ENCODE results near the gene MDM4.
"Not testable (repeated sequence)": the region's sequence is repeated elsewhere in the genome, so short reads cannot be mapped to it uniquely, and the experiment has no call there.

Gene MDM4

DNA sequence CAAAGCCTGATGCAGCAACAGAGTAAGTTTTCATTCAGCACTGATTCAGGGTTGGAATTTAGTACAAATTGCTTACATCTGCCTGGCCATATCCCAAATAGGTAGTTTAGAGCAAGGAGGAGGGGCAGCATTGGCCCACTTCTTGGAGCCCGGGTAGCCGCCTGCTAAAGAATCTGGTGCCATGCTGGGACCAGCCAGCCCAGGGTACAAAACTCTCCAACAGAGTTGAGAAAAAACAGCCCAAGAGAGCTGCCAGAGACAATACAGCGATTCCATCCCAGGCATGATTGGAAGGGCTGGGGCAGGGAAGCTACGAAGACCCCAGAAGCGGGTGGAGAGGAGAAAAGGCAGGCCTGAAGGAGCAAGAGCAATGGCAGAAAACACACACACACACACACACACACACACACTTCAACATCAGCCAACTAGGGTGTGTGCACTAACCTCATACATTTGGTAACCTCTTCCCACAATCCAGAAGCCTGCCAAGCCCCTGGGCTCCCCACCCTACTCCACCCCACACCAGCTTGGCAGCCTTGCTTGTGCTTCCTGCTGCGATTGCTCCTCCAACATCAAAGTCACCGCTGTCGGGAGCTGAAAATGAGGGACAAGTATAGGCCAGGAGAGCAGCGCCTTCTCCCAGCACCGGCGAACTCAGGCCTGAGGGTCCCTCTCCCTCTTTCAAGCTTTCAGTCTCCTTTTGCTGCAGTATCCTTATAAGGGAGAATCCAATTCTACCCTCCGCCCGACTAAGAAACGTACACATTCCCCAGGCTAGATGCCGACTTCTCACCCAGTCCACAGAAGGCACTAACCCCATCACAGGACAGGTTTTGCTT is 22.8 kb upstream of the MDM4 start:
- DNase-seq = peak; percentile 25

DNA sequence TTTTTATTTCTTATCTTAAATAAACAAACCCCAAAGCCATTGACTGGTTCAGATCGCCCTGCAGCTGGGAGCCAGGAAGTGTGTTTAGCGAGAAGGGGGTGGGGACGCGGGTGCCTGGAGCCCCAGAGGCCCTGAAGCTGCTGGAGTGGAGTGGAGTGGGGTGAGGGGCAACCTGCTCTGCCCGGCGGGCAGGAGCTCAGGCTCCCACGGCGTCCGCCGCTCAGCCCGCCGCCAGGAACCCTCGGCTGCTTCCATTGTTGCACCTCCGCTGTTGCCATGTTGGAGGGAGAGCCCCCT is 22.3 kb upstream of the MDM4 start:
- peak; percentile 60 for DNase-seq

DNA sequence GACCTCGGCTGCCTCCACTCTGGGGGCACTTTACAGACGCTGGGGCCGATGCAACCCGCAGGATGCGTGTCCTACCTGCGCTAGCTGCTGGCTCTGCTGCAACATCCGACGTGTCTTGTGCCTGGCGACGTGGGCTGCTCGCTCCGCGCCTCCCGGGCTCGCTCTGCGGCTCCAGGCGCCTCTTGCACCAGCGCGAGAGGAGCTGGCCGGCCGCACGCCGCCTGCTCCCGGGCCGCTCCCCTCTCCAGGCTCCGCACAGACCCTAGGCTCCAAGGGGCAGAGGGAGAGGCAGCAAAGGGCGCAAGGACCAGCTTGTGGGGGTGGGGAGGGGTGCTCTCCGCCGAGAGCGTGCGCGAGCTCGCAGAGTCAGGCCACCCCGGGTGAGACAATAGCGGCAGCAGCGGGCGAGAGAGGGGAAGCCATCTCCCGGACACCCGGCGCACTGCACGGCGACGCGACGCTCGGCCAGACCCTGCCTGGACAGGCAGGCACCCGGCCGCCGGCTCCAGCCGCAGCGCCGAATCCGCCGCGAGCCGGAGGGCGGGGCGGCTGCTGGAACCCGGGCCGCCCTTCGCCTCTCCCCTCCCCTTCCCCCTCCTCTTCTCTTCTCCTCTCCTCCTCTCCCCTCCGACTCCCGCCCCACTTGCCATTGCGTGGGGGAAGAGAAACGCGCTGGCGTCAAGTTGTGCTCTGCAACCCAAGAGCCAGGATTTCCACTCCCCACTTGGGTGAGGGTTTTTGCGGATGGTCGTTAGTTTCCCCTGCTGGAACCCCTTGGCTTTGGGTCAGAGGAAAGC is 21.7 kb upstream of the MDM4 start, which contains the start of gene PIK3C2B:
Gene PIK3C2B (minus strand): TSS at position 525 of the 797 bp plus-strand sequence. CDS start 25,003 bp downstream, outside the sequence.
- DNase-seq = peak; percentile 52

DNA sequence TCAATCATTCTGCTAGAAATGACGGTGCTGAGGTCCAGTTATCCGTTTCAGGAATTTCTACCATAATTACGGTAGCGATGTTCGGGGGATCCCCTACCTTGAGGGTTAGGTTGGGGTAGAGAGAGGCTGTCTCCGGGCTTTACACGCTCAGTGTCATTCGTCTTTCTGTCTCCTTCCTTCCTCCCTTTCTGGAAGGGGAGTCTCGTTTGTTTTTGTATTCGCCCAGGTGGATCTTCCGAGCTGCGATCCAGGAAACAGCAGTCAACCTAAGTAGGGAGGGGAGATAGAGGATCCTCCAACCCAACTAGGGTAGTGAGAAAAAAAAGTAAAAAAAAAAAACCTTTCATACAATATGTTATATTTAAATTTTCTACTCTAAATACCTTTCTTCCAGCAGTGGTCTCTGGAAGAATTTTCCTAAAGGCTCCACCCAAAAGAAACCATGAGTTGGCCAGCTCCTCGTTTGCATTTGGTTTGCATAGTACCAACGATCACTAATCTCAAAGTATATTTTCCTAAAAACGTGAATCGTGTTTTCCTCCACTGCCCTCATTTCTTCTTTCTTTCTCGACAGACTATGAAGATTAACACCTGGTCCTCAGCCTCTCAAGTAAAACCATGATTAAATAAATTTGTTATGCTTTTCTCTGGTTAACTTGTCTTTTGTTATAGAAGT is 21.0 kb upstream of the MDM4 start:
- no peak for DNase-seq

DNA sequence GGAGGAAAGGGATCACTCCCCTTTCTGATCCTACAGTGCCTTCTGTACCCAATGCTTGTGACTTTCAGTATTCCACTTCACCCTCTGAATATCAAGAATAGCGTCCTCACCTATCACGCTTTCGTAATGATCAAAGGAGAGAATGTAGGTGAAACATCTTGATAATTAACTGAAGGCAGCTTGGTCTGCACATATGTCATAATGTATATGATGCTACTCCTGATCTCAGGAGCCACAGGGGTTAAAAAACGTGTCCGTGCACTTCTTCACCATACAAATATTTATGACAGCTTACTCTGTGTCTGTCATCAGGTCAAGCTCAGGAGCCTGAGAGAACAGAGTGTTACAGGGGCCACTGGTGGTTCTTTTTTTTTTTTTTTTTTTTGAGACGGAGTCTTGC is 20.4 kb upstream of the MDM4 start:
- DNase-seq = no peak

DNA sequence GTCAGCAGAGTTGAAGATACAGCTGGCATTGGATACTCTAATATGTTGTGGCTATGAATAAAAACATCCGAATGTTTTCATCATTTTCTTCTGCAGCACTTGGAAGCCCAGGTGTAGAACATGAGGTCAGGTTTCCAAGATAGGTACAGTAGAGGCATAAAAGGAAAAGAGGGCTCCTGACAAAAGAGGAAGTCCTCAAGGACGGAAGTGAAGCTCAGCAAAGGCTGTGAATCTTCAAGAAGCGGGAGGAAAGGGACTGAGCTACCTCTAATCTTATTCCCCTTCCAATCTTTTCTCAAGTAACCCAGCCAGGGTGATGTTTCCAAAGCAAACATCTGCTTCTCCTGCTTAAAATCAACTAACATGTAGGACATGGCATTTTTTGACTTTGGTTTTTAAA is 17.2 kb upstream of the MDM4 start:
- DNase-seq = no peak

DNA sequence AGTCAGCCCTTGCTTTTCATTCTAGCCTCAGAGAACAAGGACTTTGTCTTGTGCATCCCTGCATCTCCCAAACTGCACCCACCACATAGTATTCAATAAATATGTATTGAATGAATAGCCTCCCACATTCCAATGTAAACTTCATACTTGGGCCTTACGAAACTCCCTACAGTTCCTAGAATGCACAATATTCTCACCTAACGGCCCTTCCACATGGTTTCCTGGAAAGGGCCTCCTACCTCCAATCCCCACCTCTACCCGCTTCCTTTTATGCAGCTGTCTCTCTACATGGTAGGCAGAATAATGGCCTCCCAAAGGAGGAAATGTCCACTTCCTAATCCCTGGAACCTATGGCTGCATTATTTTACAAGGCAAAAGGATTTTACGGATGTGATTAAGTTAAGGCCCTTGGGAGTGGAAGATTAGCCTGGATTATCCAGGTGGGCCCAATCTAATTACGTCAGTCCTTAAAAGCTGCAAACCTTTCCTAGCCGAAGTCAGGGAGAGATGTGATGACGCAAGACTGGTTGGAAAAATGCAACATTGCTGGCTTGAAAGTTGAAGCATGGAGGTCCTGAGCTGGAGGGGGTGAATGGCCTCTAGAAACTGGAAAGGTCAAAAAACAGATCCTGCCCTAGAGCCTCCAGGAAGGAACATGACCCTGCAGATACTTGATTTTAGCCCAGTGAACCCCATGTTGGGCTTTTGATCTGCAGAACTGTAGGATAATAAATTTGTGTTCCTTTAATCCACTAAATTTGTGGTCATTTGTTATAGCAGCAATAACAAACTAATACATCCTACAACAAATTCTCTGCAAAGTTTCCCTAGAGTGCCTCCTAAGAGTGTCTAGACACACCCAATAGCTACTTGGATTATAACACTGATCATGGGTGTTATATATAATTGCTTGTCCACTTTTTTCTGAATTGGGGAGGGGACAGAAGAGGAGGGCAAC is 16.4 kb upstream of the MDM4 start:
- no peak for DNase-seq

DNA sequence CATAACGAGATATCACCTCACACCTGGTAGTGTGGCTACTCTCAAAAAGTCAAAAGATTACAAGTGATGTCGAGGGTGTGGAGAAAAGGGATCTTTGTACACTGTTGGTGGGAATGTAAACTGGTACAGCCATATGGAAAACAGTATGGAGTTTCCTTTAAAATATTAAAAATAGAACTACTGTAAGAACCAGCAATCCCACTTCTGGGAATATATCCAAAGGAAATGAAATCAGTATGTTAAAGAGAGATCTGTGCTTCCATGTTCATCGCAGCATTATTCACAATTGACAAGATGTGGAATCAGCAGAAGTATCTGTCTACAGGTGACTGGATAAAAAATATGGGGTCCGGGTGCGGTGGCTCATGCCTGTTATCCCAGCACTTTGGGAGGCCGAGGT is 14.0 kb upstream of the MDM4 start:
- no peak for DNase-seq

DNA sequence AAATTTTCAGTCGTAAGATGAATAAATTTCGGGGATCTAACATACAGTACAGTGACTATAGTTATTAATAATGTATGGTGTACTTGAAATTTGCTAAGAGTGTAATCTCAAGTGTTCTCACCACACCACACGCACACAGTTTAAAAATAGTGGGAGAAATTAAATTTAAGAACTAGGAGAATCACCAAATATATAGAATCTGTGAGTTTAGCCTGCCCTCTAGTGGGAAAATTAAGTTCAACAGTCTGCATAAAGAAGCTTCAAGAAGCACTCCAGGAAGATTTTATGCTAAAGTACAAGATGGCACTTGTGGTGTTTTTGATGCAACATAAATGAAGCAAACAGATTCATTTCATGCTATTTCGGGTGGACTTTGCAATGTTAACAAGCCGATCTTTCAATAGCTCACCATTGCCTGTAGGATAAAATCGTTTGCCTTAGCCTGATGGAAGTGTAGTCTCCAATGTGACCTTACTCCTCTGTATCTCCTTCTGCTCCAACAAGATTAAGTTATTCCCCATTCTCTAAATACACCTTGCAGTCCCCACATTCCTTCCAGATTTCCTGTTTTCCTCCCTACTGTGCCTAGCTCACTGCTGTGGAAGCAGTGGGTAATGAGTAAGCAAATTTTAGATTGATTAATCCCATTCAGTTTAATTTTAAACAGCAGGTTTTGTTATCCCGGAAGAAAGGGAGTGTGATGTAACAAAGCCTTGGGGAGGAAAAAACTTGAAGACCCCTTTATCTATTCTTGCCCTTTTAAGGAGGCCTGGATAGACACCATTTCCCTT is 12.9 kb upstream of the MDM4 start:
- DNase-seq = peak; percentile 85

DNA sequence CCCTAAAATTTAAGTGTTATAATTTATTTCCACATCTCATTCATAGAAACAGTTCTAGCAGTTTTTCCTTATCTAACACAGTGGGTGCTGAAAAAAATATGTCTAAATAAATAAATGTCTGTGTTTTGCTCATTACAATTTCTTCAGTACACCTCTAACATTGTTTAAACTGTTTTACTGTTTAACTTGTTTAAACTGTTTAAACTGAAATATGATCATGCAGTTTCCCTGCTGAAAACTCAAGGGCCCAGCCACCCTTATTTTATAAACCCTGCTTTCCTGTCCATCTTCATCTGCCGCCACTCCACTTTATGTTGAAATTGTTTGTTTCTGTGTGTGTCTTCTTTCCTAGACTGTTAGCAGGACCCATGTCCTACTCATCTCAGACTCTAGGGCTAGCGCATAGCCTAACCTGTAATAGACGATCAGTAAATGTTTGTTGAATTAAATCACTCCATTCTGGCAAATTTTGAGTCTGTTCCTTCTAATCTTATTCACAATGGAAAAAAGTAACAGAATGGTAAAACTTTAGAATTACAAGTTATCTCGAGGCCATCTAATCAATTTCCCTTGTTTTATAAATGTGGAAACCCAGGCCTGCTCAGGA is 12.2 kb upstream of the MDM4 start:
- DNase-seq = no peak

DNA sequence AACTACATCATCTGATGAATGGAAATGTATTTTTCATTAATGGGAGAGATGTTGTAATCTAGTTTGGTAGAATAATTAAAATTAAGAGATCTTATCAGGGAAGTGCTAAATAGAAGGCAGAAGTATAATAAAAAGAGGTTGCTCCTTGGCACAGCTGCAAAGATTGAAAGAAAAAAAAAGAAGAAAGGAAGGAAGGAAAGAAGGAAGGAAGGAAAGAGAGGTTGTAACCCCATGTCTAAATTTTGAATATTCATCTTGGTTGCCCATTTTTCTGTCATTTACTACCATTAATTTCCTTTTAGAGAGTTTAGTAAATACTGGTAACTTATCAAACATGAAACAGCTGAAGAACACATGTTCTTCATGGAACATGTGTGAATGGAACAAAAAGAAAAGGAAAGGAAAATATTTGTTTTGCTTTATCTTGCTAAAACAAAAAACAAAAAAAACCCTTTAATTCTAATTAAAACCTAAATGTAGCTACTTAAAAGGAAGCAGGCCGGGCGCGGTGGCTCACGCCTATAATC is 10.5 kb upstream of the MDM4 start:
- peak; percentile 49 for DNase-seq

DNA sequence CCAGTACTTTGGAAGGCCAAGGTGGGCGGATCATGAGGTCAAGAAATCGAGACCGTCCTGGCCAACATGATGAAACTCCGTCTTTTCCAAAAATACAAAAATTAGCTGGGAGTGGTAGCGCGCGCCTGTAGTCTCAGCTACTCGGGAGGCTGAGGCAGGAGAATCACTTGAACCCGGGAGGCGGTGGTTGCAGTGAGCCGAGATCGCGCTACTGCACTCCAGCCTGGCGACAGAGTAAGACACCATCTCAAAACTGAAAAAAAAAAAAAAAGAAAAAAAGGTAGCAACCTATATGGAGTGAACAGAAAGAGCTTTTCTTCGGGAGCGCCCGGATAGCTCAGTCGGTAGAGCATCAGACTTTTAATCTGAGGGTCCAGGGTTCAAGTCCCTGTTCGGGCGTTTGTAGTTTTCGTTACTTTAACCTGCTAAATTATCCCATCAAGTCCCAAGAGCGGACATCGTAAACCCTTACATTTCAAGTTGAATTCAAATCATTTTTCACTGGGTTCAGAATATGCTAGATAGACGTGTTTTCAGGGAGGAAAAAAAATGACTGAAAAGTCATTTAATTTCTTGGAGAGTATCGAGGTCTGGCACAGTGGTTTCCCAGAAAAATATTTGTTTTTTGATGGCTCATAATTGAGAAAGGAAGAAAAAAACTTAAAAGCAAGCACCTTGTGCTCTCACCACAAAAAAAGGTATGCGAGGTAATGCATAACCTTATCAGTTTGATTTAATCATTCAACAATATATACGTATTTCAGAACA is 9.8 kb upstream of the MDM4 start:
- peak; percentile 96 for DNase-seq

DNA sequence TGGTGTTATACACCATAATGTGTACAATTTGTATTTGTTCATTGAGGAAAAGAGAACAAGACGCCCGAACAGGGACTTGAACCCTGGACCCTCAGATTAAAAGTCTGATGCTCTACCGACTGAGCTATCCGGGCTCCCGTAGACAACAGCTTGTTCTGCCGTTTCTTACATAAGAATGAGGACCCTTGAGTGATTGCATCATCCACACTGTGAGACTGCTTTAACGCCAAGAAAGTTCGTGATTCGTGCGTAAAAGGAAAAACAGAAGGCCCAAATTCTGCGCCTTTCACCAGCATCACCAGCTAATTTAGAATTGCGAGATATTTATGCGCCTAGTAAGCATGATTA is 9.3 kb upstream of the MDM4 start:
- DNase-seq = peak; percentile 95

DNA sequence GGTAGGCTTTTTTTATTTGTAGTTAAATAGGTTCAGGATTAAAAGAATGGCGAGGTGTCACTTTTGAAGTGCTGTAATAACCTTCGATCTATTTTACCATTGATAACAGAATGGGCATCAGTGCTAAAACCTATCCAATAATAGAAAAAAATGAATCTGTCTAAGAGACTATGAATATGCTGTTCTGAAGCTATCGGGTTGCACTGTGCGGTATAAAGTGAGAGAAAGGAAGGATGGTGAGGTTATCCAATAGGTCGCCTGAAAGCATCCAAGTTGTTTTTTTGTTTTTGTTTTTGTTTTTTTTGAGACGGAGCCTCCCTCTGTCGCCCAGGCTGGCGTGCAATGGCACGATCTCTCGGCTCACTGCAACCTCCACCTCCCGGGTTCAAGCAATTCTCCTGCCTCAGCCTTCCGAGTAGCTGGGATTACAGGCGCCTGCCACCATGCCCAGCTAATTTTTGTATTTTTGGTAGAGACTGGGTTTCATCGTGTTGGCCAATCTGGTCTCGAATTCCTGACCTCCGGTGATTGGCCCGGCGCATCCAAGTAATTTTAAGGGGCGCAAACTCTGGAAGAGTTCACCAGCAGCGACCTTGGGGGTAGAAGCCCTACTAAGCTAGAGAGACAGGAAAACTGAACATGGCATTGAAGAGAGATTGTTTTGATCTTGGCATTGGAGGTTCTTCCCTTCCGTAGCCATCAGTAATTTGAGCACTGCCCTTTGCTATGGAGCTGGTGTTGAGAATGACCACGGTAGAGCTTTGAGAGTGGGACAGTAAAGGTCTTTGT is 8.7 kb upstream of the MDM4 start:
- DNase-seq = peak; percentile 85

DNA sequence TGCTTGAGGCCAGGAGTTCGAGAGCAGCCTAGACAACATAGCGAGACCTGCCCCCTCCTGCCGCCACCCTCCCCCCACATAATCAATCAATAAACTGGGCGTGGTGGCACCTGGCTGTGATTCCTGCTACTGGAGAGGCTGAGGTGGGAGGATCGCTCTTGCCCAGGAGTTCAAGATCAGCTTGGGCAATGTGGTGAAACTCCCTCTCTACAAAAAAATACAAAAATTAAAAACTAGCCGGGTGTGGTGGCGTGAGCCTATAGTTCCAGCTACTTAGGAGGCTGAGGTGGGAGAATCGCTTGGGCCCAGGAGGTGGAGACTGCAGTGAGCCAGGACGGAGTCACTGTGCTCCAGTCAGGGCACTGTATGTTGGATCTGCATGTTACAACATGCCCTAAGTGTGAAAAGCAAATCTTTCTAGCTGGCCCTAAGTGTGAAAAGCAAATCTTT is 7.0 kb upstream of the MDM4 start:
- DNase-seq = no peak

DNA sequence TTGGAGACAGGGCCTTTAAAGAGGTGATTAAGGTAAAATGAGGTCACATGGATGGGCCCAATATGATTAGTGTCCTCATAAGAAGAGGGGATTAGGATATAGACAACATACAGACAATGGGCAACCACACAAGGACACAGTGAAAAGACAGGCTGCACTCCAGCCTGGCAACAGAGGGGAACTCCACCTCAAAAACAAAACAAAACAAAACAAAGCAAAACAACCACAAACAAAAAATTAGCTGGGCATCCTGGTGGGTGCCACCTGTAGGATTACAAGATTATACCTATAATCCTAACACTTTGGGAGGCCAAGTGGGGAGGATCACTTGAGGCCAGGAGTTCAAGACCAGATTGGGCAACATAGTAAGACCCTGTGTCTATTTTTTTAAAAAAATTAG is 4.8 kb upstream of the MDM4 start:
- no peak for DNase-seq

DNA sequence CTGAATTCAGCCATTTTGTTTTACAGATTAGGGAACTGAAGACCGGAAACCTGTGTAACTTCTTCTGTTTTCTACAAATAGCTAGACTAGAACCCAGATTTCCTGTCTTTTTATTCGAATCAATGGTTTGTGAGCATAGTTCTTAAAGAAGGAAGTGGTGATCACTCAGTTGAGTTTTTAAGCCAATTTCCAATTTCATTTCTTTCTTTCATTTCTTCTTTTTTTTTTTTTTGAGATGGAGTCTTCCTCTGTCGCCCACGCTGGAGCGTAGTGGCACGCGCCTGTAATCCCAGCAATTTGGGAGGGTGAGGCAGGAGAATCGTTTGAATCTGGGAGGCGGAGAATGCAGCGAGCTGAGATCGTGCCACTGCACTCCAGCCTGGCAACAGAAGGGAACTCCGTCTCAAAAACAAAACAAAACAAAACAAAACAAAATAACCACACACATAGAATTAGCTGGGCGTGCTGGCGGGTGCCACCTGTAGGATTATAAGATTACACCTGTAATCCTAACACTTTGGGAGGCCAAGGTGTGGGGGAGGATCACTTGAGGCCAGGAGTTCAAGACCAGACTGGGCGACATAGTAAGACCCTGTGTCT is 3.0 kb upstream of the MDM4 start:
- no peak for DNase-seq

DNA sequence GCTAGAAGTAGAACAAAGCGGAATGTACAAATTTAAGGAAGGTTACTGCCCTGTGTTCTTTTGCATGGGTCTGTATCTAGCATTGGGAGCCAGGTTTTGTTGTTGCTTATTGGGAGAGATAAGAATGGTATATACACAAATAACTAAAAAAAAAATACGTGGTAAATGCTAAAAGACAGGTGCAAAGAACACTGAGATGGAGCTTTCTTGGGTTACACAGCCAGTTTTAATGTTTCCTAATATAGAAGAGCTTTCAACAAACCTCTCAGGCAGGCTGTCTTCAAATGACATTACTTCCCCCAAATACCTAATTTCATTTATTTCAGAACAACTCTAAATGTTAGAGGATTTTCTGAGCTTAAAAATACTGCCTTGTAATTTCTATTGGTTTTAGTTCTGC is 1.4 kb upstream of the MDM4 start:
- no peak for DNase-seq

DNA sequence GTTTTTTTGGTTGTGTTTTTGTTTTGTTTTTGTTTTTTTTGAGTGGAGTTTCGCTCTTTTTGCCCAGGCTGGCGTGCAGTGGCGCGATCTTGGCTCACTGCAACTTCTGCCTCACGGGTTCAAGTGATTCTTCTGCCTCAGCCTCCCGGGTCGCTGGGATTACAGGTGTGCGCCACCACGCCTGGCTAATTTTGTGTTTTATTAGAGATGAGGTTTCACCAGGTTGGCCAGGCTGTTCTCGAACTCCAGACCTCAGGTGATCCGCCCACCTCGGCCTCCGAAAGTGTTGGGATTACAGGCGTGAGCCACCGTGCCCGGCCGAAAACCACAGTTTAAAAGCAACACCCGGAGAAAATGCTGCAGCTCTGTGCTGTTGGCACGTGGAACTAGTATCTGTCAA is 1.2 kb downstream of the MDM4 start:
- not testable (repeated sequence) for DNase-seq
